ENCODE data around the gene CTNND2. TPM values are rescaled to one million over a fixed set of nuclear protein-coding genes. Genes with fewer than 3 reads are reported as not detected.

Gene CTNND2
- total RNA-seq, 2 experiments from 2014 or later: not detected

GRCh38 chr5:10981932-10982331, 922.3 kb downstream of the CTNND2 start:
- ATAC-seq (no peak), DNase-seq (no peak)
- H3K4me3 Mint-ChIP-seq: no peak overlapping the region
- no peaks in the 10 kb centered on the region for H3K9me3 Mint-ChIP-seq (ENCODE audit: low read depth)
- CTCF ChIA-PET: no interaction called here
- no peaks in the 10 kb centered on the region for H3K27me3 Mint-ChIP-seq
- H3K27ac Mint-ChIP-seq: no peak overlapping the region
- no peaks in the 10 kb centered on the region for H3K4me1 Mint-ChIP-seq
- no peaks in the 10 kb centered on the region for H3K36me3 Mint-ChIP-seq

DNA sequence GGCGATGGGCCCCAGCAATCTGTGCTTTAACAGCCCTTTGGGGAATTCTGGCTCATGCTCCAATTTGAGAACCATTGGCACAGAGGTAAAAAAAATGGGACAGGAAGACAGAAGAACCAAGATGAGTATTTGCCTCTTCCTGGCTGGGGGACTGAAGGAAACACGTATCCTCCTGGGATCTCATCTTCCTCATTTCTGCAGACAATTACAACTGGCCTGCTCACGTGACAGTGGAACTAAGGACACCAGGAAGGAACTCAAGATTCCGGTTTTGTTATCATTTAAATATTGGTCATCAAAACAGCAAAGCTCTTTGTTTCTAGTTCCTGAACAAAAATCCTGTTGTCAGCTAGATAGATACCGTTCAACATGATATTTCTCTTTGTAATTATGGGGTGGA, 927.2 kb downstream of the CTNND2 start:
- no peaks in the 10 kb centered on the region for H3K36me3 Mint-ChIP-seq
- DNase-seq (no peak), ATAC-seq (no peak)
- H3K27ac Mint-ChIP-seq: no peak overlapping the region
- CTCF ChIA-PET: no interaction called here
- H3K4me1 Mint-ChIP-seq: peaks cover 9% of the 10 kb centered on the region
- H3K27me3 Mint-ChIP-seq: no peaks in the 10 kb centered on the region
- no peak overlapping the region for H3K4me3 Mint-ChIP-seq
- no peaks in the 10 kb centered on the region for H3K9me3 Mint-ChIP-seq (ENCODE audit: low read depth)

DNA sequence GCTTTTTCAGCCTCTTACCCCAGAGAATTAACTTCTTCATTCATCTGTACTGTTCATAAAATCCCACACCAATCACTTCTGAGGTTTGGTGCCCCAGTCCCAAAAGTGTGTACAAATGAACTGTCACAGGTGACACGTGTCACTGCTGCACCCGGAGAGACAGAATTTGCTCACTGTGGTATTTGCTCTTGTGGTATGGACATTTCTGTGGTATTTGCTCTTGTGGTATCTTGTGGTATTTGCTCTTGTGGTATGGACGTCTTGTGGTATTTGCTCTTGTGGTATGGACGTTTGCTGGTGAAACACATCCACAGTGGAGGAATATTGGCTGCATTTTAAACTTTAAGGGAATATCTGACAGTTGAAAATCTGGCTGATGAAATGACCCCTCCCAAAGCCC, 928.3 kb downstream of the CTNND2 start:
- H3K9me3 Mint-ChIP-seq (ENCODE audit: low read depth): no peaks in the 10 kb centered on the region
- DNase-seq (no peak), ATAC-seq (no peak)
- no peak overlapping the region for H3K4me3 Mint-ChIP-seq
- CTCF ChIA-PET: no interaction called here
- H3K4me1 Mint-ChIP-seq: peaks cover 9% of the 10 kb centered on the region
- H3K27ac Mint-ChIP-seq: no peak overlapping the region
- H3K27me3 Mint-ChIP-seq: no peaks in the 10 kb centered on the region
- H3K36me3 Mint-ChIP-seq: no peaks in the 10 kb centered on the region

- Mint-ChIP-seq H3K9me3 (ENCODE audit: low read depth) (no peaks in the 10 kb centered on the region), H3K27ac (no peak overlapping the region), H3K36me3 (no peaks in the 10 kb centered on the region), H3K27me3 (no peaks in the 10 kb centered on the region), H3K4me3 (no peak overlapping the region), H3K4me1 (peaks cover 9% of the 10 kb centered on the region)
- CTCF ChIA-PET: no interaction called here
- DNase-seq (no peak), ATAC-seq (no peak)
Measured at GRCh38 chr5:10974850-10975249, 929.4 kb downstream of the CTNND2 start.

DNA sequence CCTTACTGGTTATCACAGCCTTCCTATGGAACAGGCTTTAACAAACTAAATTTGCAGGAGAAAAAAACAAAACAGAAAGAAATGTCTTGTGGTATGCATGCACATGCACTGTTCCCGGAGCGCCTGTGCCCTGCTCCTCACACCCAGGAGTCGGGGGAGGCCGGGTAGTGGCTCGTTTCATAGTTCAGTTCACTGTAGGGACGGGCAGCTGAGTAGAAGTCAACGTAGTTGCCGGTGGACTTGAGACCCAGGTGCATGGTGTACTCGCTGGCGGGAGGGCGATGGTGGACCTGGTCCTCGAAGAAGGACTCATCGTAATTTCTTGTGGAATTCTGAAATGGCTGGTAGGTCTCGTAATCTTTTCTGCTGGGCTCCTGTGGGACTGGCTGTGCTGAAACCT, 930.9 kb downstream of the CTNND2 start:
- DNase-seq (no peak), ATAC-seq (no peak)
- H3K27ac Mint-ChIP-seq: no peak overlapping the region
- H3K36me3 Mint-ChIP-seq: no peaks in the 10 kb centered on the region
- CTCF ChIA-PET: no interaction called here
- no peak overlapping the region for H3K4me3 Mint-ChIP-seq
- no peaks in the 10 kb centered on the region for H3K27me3 Mint-ChIP-seq
- peaks cover 9% of the 10 kb centered on the region for H3K4me1 Mint-ChIP-seq
- H3K9me3 Mint-ChIP-seq (ENCODE audit: low read depth): no peaks in the 10 kb centered on the region

DNA sequence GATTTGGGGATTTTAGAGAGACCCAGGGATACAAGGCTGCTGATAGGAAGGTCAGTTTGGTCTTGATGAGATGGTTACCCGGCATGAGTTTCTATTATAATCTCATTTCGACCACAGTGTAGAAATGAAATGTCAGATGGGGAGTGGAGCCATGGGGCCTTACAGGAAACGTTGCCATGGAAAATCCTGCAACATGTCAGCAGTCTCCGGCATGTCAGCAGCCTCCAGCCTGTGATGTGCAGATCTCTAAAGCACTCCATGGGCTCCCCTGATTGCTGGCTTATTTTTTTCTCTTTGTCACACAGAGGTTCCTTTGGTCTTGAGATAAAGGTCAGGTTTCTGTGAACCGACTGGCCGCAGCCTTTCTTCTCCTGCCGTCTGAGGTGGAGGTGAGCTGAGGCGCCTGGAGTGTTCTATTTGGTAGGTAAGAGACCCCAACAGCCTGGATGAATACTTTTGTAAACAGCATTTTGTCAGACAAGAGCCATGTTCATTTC, 934.5 kb downstream of the CTNND2 start:
- CTCF ChIA-PET: interaction anchor here (0.8 kb wide), 1 partner anchor 18 kb away, joined by 3 read pairs; no protein-coding TSS in a partner anchor
- H3K36me3 Mint-ChIP-seq: no peaks in the 10 kb centered on the region
- no peak overlapping the region for H3K27ac Mint-ChIP-seq
- DNase-seq (no peak), ATAC-seq (no peak)
- H3K27me3 Mint-ChIP-seq: no peaks in the 10 kb centered on the region
- no peaks in the 10 kb centered on the region for H3K9me3 Mint-ChIP-seq (ENCODE audit: low read depth)
- H3K4me1 Mint-ChIP-seq: no peaks in the 10 kb centered on the region
- H3K4me3 Mint-ChIP-seq: no peak overlapping the region

- no peaks in the 10 kb centered on the region for H3K27me3 Mint-ChIP-seq
- ATAC-seq (no peak), DNase-seq (no peak)
- H3K4me3 Mint-ChIP-seq: no peak overlapping the region
- H3K27ac Mint-ChIP-seq: no peak overlapping the region
- H3K4me1 Mint-ChIP-seq: no peaks in the 10 kb centered on the region
- no peaks in the 10 kb centered on the region for H3K36me3 Mint-ChIP-seq
- CTCF ChIA-PET: no interaction called here
- H3K9me3 Mint-ChIP-seq (ENCODE audit: low read depth): no peaks in the 10 kb centered on the region
Measured at GRCh38 chr5:10964806-10965205, 939.4 kb downstream of the CTNND2 start.

DNA sequence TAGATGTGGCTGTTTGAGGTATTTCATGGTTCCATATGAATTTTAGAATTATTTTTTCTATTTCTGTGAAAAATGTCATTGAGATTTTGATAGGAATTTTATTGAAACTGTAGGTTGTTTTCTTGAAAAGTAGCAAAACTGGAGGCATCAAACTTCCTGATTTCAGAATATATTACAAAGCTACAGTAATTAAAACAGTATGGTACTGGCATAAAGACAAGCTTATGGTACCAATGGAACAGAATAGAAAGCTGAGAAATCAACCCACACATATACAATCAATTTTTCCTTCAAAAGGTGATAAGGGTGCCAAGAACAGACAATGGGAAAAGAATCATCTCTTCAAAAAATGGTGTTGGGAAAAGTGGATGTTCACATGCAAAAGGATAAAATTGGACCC, 945.5 kb downstream of the CTNND2 start:
- Mint-ChIP-seq H3K36me3 (no peaks in the 10 kb centered on the region), H3K4me3 (no peak overlapping the region), H3K9me3 (ENCODE audit: low read depth) (peaks cover 3% of the 10 kb centered on the region), H3K27ac (no peak overlapping the region), H3K4me1 (no peaks in the 10 kb centered on the region), H3K27me3 (no peaks in the 10 kb centered on the region)
- CTCF ChIA-PET: no interaction called here
- DNase-seq (no peak), ATAC-seq (no peak)

DNA sequence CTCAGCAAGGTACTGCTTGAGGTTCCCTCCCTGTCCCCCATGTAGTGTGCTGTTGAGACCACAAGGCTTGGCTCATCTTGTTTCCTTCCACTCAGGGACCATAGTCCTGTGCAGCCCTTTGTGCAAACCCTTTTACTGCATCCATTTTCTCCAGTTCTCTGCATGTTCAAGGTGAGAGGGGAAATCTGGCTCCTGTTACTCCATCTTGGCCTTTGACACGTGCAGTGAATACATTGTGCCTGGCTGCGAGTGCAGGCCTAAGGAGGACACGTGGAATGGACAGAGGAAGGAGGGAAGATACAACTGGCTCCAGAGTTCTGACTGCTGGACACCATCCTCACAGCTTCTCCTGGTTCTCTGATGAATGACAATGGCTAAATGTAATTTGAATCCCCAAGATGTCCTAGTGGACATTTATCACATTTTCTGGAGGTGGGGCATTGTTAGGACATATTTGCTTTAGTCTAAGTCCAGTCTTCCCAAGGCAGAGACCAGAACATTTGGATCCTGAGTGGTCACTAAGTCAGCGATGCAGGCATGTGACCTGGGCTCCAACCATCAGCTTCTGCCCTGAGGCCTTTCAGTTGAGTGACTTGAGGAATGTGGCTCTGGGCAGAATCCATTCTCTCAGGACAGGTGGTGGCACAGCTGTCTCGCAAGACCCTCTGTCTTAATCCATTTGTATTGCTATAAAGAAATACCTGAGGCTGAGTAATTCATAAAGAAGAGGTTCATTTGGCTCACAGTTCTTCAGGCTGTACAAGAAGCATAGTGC, 954.2 kb downstream of the CTNND2 start:
- Mint-ChIP-seq H3K27me3 (no peaks in the 10 kb centered on the region), H3K4me1 (no peaks in the 10 kb centered on the region), H3K27ac (no peak overlapping the region), H3K36me3 (no peaks in the 10 kb centered on the region), H3K4me3 (no peak overlapping the region), H3K9me3 (ENCODE audit: low read depth) (no peaks in the 10 kb centered on the region)
- DNase-seq: no peak
- CTCF ChIA-PET: no interaction called here
- ATAC-seq: no peak

- ATAC-seq (no peak), DNase-seq (no peak)
- Mint-ChIP-seq H3K4me1 (no peaks in the 10 kb centered on the region), H3K4me3 (no peak overlapping the region), H3K27me3 (no peaks in the 10 kb centered on the region), H3K27ac (no peak overlapping the region), H3K36me3 (no peaks in the 10 kb centered on the region), H3K9me3 (ENCODE audit: low read depth) (no peaks in the 10 kb centered on the region)
- CTCF ChIA-PET: no interaction called here
Measured at GRCh38 chr5:10946050-10946449, 958.2 kb downstream of the CTNND2 start.

GRCh38 chr5:10941900-10942299, 962.3 kb downstream of the CTNND2 start:
- Mint-ChIP-seq H3K27ac (no peak overlapping the region), H3K4me3 (no peak overlapping the region)

DNA sequence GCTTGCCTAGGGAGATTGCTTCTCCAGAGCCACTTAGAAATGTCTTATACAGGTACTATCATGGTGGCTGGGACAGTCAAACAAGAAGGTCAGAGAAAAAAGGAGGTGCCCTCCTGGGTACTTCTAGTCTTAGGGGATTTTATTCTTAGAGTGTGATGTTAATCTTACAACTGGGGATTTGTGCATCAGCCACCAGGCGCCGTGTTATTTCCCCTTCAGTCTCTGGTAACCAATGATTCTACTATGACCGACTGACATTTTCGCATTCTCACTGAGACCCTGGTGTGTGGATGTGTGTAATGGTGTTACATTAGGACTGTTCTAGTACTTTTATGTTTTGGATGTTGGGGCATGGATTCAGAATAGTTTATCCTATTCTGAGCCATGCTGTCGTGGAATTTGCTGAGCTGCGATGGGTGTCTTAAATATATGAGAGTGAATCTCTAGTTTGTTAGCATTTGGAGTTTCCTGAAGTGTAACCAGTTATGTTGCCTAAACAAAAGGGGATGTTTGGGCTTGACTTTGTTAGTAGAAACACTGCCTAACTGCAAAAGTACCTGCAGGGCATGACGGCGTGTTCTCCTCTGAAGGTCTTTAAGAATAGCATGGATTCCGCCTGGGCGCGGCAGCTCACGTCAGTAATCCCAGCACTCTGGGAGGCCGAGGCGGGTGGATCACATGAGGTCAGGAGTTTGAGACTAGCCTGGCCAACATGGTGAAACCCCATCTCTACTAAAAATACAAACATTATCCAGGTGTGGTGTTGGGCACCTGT, 968.0 kb downstream of the CTNND2 start:
- ATAC-seq: no peak
- H3K27ac Mint-ChIP-seq: no peak overlapping the region
- no peak overlapping the region for H3K4me3 Mint-ChIP-seq
- CTCF ChIA-PET: no interaction called here
- DNase-seq: no peak
- H3K9me3 Mint-ChIP-seq (ENCODE audit: low read depth): no peaks in the 10 kb centered on the region
- no peaks in the 10 kb centered on the region for H3K36me3 Mint-ChIP-seq
- no peaks in the 10 kb centered on the region for H3K27me3 Mint-ChIP-seq
- no peaks in the 10 kb centered on the region for H3K4me1 Mint-ChIP-seq

More at GRCh38 chr5:10941900-10942299, 962.3 kb downstream of the CTNND2 start:
- Mint-ChIP-seq H3K27me3 (no peaks in the 10 kb centered on the region), H3K4me1 (no peaks in the 10 kb centered on the region), H3K36me3 (no peaks in the 10 kb centered on the region), H3K9me3 (ENCODE audit: low read depth) (no peaks in the 10 kb centered on the region)
- CTCF ChIA-PET: no interaction called here
- DNase-seq: no peak
- ATAC-seq: no peak

- Mint-ChIP-seq H3K4me3 (no peak overlapping the region), H3K9me3 (ENCODE audit: low read depth) (no peaks in the 10 kb centered on the region), H3K4me1 (no peaks in the 10 kb centered on the region), H3K27me3 (no peaks in the 10 kb centered on the region), H3K36me3 (no peaks in the 10 kb centered on the region), H3K27ac (no peak overlapping the region)
- DNase-seq (no peak), ATAC-seq (no peak)
- CTCF ChIA-PET: no interaction called here
Measured at GRCh38 chr5:10935536-10935935, 968.7 kb downstream of the CTNND2 start.

DNA sequence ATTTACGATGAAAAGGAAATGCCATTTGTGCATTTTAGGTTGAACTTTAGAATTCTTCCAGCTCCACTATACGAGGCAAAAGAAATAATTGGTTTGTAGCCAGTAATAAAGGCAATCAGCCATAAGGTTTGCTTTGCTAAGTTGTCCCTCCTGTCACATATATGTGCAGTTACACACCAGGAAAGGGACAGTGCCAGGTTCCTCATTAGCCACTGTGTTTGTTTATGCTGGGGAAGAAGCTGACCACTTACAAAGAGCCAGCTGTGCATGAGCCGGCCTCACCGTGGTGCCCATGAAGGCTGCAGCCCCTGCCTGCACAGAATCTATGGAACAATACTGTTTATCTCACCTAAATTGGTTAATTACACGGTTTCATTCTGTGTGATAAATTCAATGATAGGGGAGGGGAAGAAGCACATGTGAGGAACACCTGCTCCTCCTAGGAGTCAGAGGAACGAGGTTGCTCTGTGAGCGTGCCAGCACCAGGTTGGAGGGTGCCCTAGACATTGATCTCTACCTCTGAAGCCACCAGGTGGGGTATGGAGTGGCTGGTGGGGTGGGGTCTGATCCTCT, 969.4 kb downstream of the CTNND2 start:
- no peaks in the 10 kb centered on the region for H3K36me3 Mint-ChIP-seq
- no peaks in the 10 kb centered on the region for H3K27me3 Mint-ChIP-seq
- DNase-seq: no peak
- CTCF ChIA-PET: no interaction called here
- H3K4me1 Mint-ChIP-seq: no peaks in the 10 kb centered on the region
- no peak overlapping the region for H3K4me3 Mint-ChIP-seq
- no peaks in the 10 kb centered on the region for H3K9me3 Mint-ChIP-seq (ENCODE audit: low read depth)
- no peak for ATAC-seq
- no peak overlapping the region for H3K27ac Mint-ChIP-seq

Data from activated CD8-positive, alpha-beta memory T cell treated with anti-CD3 and anti-CD28 coated beads, Interleukin-2, amount 10 ng/mL, durations not matched to agents 7 days and 5 days (primary cell).